Karpas-422 (cell line): Measurements from ENCODE around the gene ERMAP. TPM values are rescaled to one million over a fixed set of nuclear protein-coding genes. Genes with fewer than 3 reads are reported as not detected.
"Not testable (repeated sequence)": the region's sequence is repeated elsewhere in the genome, so short reads cannot be mapped to it uniquely, and the experiment has no call there.

Experiments used
- DNase-seq: peaks from one replicate; pipeline ENCODE4 v3.0.0-alpha.2; 2015
- H2AFZ ChIP-seq: fragments of 200-600 bp; sonication (generic); 2 replicates; pipeline ENCODE4 v1.6.1; 2014; ENCODE audit warnings: antibody characterized with exemption, low read length, mixed read lengths
- H3K27ac ChIP-seq: fragments of 200-600 bp; sonication (generic); 2 replicates; pipeline ENCODE4 v1.5.1; 2014; ENCODE audit warnings: mild to moderate bottlenecking, low read length, moderate library complexity
- H3K27me3 ChIP-seq: fragments of 200-600 bp; sonication (generic); 2 replicates; pipeline ENCODE4 v1.6.1; 2014; ENCODE audit warnings: low read length, mixed read lengths
- H3K36me3 ChIP-seq: fragments of 200-600 bp; sonication (generic); 2 replicates; pipeline ENCODE4 v1.6.1; 2014; ENCODE audit warnings: low read length, mixed read lengths; ENCODE audit not compliant: insufficient read depth
- H3K4me1 ChIP-seq: fragments of 200-600 bp; sonication (generic); 2 replicates; pipeline ENCODE4 v1.6.1; 2014; ENCODE audit warnings: mild to moderate bottlenecking, low read length, mixed read lengths
- H3K4me2 ChIP-seq: fragments of 200-600 bp; sonication (generic); 2 replicates; pipeline ENCODE4 v1.6.1; 2014; ENCODE audit warnings: low read length, low read depth, mild to moderate bottlenecking; ENCODE audit not compliant: poor library complexity, severe bottlenecking
- H3K4me3 ChIP-seq: fragments of 200-600 bp; sonication (generic); 2 replicates; pipeline ENCODE4 v1.5.1; 2014; ENCODE audit warnings: mild to moderate bottlenecking, antibody characterized with exemption, low read length, mixed read lengths
- H3K79me2 ChIP-seq: fragments of 200-600 bp; sonication (generic); 2 replicates; pipeline ENCODE4 v1.6.1; 2014; ENCODE audit warnings: mild to moderate bottlenecking, low read length, mixed read lengths
- H3K9ac ChIP-seq: fragments of 200-600 bp; sonication (generic); 2 replicates; pipeline ENCODE4 v1.6.0; 2014; ENCODE audit warnings: low read length
- H3K9me2 ChIP-seq: fragments of 200-600 bp; sonication (generic), shearing (Covaris generic); replicated peaks from 2 replicates; pipeline ENCODE4 v1.6.0; 2014; ENCODE audit warnings: mild to moderate bottlenecking, low read length, moderate library complexity; ENCODE audit not compliant: insufficient read depth
- H3K9me3 ChIP-seq: fragments of 300-700, 200-600 bp; sonication (generic); 2 replicates; pipeline ENCODE4 v1.6.1; 2014; ENCODE audit warnings: low read length, mixed read lengths
- H4K20me1 ChIP-seq: fragments of 200-600 bp; sonication (generic); 2 replicates; pipeline ENCODE4 v1.6.1; 2014; ENCODE audit warnings: mild to moderate bottlenecking, antibody characterized with exemption, low read length, low read depth; ENCODE audit not compliant: insufficient read depth
- total RNA-seq: library from RNA; depleted of rRNA; stranded (reverse); fragments of >200 nt; shearing (Covaris generic); gene quantifications from 2 replicates; pipeline ENCODE4 v1.2.3, GENCODE V29; 2014; ENCODE audit warnings: low replicate concordance

ERMAP gene
- total RNA-seq, 1 experiment from 2014 or later: 1.6 TPM

DNA sequence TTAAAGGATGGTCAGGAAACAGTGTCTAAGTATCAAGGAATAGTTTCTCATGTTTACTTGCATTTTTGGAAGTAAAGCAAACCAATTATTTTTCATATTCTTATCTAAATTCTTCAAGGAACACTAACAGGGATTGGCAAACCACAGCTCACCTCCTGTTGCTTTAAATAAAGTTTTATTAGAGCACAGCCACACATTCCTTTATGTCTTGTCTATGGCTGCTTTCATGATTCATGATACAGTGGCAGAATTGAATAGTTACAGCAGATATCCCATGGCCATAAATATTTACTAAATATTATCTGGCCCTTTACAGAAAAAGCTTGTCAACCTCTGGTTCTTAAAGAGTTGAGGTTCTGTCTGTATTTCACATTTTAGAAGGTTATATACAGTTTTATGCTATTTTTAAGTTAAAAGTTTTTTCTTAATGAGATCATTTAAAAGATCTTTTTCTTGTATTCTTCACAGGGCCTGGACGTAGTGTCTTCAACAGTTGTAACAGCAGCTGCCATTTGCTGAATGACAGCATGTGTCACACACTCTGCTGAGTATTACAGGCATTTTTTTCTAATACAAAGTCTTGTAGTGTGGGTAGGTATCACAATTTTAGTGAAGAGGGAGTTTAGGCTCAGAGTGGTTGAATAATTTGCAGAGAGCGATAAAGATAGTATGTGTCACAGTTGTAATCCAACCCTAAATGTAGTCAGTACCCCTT lies 32.1 kb downstream of the ERMAP start:
- H3K27me3 ChIP-seq: no peaks in the 10 kb centered on the region
- H3K79me2 ChIP-seq: peaks cover 27% of the 10 kb centered on the region
- no peak overlapping the region for H3K9ac ChIP-seq
- H3K9me3 ChIP-seq: no peaks in the 10 kb centered on the region
- no peak overlapping the region for H3K4me3 ChIP-seq
- H3K27ac ChIP-seq: peak overlapping the region; percentile 62
- H3K36me3 ChIP-seq: peaks cover 26% of the 10 kb centered on the region
- no peaks in the 10 kb centered on the region for H3K9me2 ChIP-seq
- H3K4me1 ChIP-seq: peaks cover 70% of the 10 kb centered on the region
- no peak overlapping the region for H2AFZ ChIP-seq
- no peak for DNase-seq
- no peaks in the 10 kb centered on the region for H4K20me1 ChIP-seq
- no peak overlapping the region for H3K4me2 ChIP-seq

DNA sequence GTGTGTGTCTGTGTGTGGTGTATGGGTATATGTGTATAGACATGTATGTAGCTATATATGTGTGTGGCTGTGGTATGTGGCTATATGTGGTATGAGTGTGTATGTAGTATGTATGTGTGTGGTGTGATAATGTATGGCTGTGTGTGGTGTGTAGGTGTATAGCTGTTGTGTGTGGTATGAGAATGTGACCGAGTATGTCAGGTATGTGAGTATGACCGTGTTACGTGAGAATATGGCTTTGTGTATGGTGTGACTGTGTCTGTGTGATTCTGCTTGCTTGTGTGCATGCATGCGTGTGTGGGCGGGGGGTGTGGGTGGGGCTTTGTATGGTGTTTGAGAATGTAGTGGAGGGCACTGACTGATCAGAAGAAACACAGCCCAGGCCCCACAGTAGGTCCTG lies 33.0 kb downstream of the ERMAP start:
- no peak overlapping the region for H3K9ac ChIP-seq
- H4K20me1 ChIP-seq: no peaks in the 10 kb centered on the region
- H3K4me2 ChIP-seq: no peak overlapping the region
- H2AFZ ChIP-seq: no peak overlapping the region
- H3K4me1 ChIP-seq: peaks cover 70% of the 10 kb centered on the region
- peaks cover 27% of the 10 kb centered on the region for H3K79me2 ChIP-seq
- DNase-seq: no peak
- no peak overlapping the region for H3K27ac ChIP-seq
- no peaks in the 10 kb centered on the region for H3K9me2 ChIP-seq
- H3K9me3 ChIP-seq: no peaks in the 10 kb centered on the region
- H3K4me3 ChIP-seq: no peak overlapping the region
- no peaks in the 10 kb centered on the region for H3K27me3 ChIP-seq
- peaks cover 26% of the 10 kb centered on the region for H3K36me3 ChIP-seq

- no peaks in the 10 kb centered on the region for H3K27me3 ChIP-seq
- H3K27ac ChIP-seq: peak overlapping the region; percentile 88
- no peak overlapping the region for H2AFZ ChIP-seq
- no peaks in the 10 kb centered on the region for H3K9me3 ChIP-seq
- DNase-seq: no peak
- H3K4me1 ChIP-seq: peaks cover 63% of the 10 kb centered on the region
- H3K79me2 ChIP-seq: peaks cover 27% of the 10 kb centered on the region
- H3K4me2 ChIP-seq: peak overlapping the region; percentile 50
- H3K4me3 ChIP-seq: peak overlapping the region; percentile 27
- H3K9ac ChIP-seq: peak overlapping the region; percentile 23; the same call in 1 of the 2 replicates
- H3K36me3 ChIP-seq: peaks cover 26% of the 10 kb centered on the region
- H4K20me1 ChIP-seq: no peaks in the 10 kb centered on the region
- H3K9me2 ChIP-seq: no peaks in the 10 kb centered on the region
Observed at GRCh38 chr1:42851420-42851819, 34.5 kb downstream of the ERMAP start.

DNA sequence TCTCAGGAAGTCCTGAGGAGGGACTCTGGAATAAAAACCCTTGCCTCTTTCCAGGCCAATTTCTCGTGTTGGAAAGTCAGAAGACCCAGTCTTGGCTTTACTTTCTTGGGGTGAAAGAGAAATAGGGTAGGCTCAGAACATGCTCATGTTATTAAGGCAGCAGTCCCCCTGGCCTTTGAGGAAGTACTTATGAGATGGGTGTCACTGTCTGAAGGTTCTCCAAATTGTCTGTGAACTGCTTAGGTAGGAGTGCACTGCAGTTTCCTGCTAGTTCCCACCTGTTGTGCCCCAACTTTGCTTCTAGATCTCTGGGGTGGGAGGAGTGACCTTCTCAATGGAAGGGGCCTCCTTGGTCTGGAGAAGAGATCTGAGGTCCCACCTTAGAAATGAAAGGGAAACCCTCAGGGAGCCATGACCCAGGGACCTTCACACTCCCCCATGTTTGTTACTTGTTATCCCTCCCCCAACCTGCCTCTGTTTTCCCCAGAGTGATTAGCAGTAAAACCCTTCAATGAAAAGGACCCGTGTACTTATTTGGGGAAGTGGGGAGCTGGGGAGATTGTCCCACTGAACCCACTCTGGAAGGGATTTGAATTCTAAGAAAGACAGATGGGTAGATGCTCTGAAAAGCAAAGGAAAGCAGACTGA lies 35.2 kb downstream of the ERMAP start:
- peak; percentile 70 for DNase-seq

GRCh38 chr1:42852608-42852980 lies 35.7 kb downstream of the ERMAP start:
- peak; percentile 77 for DNase-seq
- H3K27me3 ChIP-seq: no peaks in the 10 kb centered on the region

More for the DNA sequence above, 35.2 kb downstream of the ERMAP start:
- Histone ChIP-seq H2AFZ (no peak overlapping the region), H3K36me3 (peaks cover 26% of the 10 kb centered on the region), H4K20me1 (no peaks in the 10 kb centered on the region), H3K4me1 (peaks cover 63% of the 10 kb centered on the region), H3K4me3 (peak overlapping the region; percentile 27), H3K27ac (peak overlapping the region; percentile 88), H3K9ac (peak overlapping the region; percentile 23; the same call in 1 of the 2 replicates), H3K27me3 (no peaks in the 10 kb centered on the region), H3K79me2 (peaks cover 21% of the 10 kb centered on the region), H3K4me2 (peak overlapping the region; percentile 50), H3K9me3 (no peaks in the 10 kb centered on the region), H3K9me2 (no peaks in the 10 kb centered on the region)

DNA sequence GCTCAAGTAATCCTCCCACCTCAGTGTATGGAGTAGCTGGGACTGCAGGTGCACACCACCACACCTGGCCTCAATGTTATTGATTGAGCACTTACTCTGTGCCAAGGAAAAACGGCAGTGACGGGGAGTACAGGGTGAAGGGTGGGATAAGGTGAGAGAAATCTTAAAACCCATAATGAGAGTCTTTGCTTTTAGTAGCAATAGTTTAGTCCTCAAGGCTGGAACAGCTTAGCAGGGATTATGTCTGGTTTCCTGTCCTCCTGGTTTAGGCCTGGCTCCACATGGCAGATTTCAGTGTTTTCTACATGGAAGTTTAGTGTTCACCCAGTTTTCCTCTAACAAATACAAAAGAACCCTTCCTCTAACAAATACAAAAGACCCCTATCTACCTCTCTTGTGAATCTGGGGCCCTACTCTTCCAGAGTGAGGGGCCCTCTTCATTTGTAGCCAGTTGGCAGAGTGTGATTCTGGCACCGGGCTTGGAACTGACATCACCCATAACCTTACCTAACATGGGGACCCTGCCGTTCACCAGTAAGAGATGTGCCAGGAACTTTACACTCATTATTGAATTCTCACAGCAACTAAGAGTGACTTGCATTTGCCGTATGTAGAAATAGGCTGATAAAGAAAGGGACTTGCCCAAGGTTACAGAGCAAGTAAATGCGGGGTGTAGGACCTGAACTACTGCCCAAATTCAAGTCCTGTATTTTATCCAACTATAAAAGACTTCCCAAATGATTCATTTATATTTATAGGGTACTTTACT lies 36.4 kb downstream of the ERMAP start:
- Histone ChIP-seq H3K79me2 (peaks cover 11% of the 10 kb centered on the region; the same call in 1 of the 2 replicates), H3K9me2 (no peaks in the 10 kb centered on the region), H3K4me3 (peak overlapping the region; percentile 27; the same call in 1 of the 2 replicates), H3K36me3 (peaks cover 26% of the 10 kb centered on the region), H3K27me3 (no peaks in the 10 kb centered on the region), H3K4me1 (peaks cover 52% of the 10 kb centered on the region), H3K9ac (no peak overlapping the region; the same call in 1 of the 2 replicates), H4K20me1 (no peaks in the 10 kb centered on the region), H3K27ac (peak overlapping the region; percentile 88), H3K4me2 (peak overlapping the region; percentile 50), H3K9me3 (no peaks in the 10 kb centered on the region), H2AFZ (no peak overlapping the region)
- no peak for DNase-seq

More at GRCh38 chr1:42852608-42852980, 35.7 kb downstream of the ERMAP start:
- Histone ChIP-seq H3K79me2 (peaks cover 15% of the 10 kb centered on the region), H3K27ac (peak overlapping the region; percentile 88), H3K9me2 (no peaks in the 10 kb centered on the region), H3K4me2 (peak overlapping the region; percentile 50), H3K4me3 (peak overlapping the region; percentile 27; the same call in 1 of the 2 replicates), H2AFZ (no peak overlapping the region), H3K9ac (peak overlapping the region; percentile 23; the same call in 1 of the 2 replicates), H3K4me1 (peaks cover 59% of the 10 kb centered on the region), H3K9me3 (no peaks in the 10 kb centered on the region), H4K20me1 (no peaks in the 10 kb centered on the region), H3K36me3 (peaks cover 26% of the 10 kb centered on the region)

- not testable (repeated sequence) for DNase-seq, H3K4me3 ChIP-seq, H4K20me1 ChIP-seq, H3K27ac ChIP-seq, H2AFZ ChIP-seq, H3K9me2 ChIP-seq, H3K79me2 ChIP-seq, H3K36me3 ChIP-seq, H3K4me2 ChIP-seq, H3K27me3 ChIP-seq, H3K9ac ChIP-seq, H3K9me3 ChIP-seq
- peaks cover 23% of the 10 kb centered on the region for H3K4me1 ChIP-seq
Observed at GRCh38 chr1:42856554-42856953, 39.6 kb downstream of the ERMAP start.

DNA sequence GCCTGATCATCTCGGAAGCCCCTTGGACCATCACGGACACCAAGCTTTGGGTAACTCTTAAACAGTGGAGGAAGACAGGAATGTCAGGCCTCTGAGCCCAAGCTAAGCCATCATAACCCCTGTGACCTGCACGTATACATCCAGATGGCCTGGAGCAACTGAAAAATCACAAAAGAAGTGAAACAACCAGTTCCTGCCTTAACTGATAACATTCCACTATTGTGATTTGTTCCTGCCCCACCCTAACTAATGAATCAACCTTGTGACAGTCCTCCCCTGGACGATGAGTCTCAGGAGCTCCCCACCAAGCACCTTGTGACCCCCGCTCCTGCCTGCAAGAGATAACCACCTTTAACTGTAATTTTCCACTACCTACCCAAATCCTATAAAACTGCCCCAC lies 42.4 kb downstream of the ERMAP start:
- not testable (repeated sequence) for H3K9ac ChIP-seq, H3K27me3 ChIP-seq, H4K20me1 ChIP-seq, H3K36me3 ChIP-seq, H3K9me2 ChIP-seq, DNase-seq, H3K4me1 ChIP-seq, H2AFZ ChIP-seq, H3K4me2 ChIP-seq, H3K27ac ChIP-seq, H3K79me2 ChIP-seq, H3K4me3 ChIP-seq, H3K9me3 ChIP-seq
